Left ventricle myocardium inferior (tissue), 1 donor: Measurements from ENCODE around the gene PASK. TPM values are rescaled to one million over a fixed set of nuclear protein-coding genes. Genes with fewer than 3 reads are reported as not detected.
A peak's percentile ranks its signal among the peaks of the same experiment; 100 is the strongest.

ENCODE experiments used
- DNase-seq: peaks from one replicate; pipeline ENCODE4 v3.0.0-alpha.2; 2020
- H3K27ac ChIP-seq: fragments of 200-600 bp; replicated peaks from 2 replicates; pipeline ENCODE4 v1.8.0; 2021
- H3K27me3 ChIP-seq: fragments of 200-600 bp; 2 replicates; pipeline ENCODE4 v1.8.0; 2021; ENCODE audit warnings: low read depth
- H3K36me3 ChIP-seq: fragments of 200-600 bp; 2 replicates; pipeline ENCODE4 v1.8.0; 2021
- H3K4me1 ChIP-seq: fragments of 200-600 bp; 2 replicates; pipeline ENCODE4 v1.8.0; 2021
- H3K4me3 ChIP-seq: fragments of 200-600 bp; 2 replicates; pipeline ENCODE4 v1.8.0; 2021; ENCODE audit warnings: mild to moderate bottlenecking, moderate library complexity
- H3K9me3 ChIP-seq: fragments of 200-600 bp; replicated peaks from 2 replicates; pipeline ENCODE4 v1.8.0; 2021
- CTCF ChIP-seq: fragments of 200-600 bp; IDR thresholded peaks from 2 replicates; pipeline ENCODE4 v1.8.0; 2021; ENCODE audit warnings: antibody characterized with exemption, mild to moderate bottlenecking, borderline replicate concordance
- intact Hi-C: fragments of 100-400 bp; cut with micrococcal nuclease; formaldehyde crosslinking; loops from one replicate; pipeline ENCODE4 v1.11.0; 2022
- total RNA-seq: library from RNA; stranded (reverse); fragmentation: NEBNext Ultra II Directional; extraction: Animal tissue kit (Norgen Biotek cat#: 25700); gene quantifications from one replicate; pipeline ENCODE4 v1.2.1, GENCODE V29; 2021
- donor health status: DM: no; HTN: yes; CAD: no; lungs with severe emphysema.

PASK gene
- total RNA-seq, 1 donor from 2014 or later, result 3.4 TPM

- intact Hi-C loops, result no loop called here
- peaks cover 28% of the 10 kb centered on the region for H3K36me3 ChIP-seq
- peaks cover 36% of the 10 kb centered on the region for H3K4me1 ChIP-seq
- H3K27me3 ChIP-seq, result no peaks in the 10 kb centered on the region
- peak within 1 kb of the TSS; percentile 91 for H3K27ac ChIP-seq
- peak within 1 kb of the TSS; percentile 94 for H3K4me3 ChIP-seq
- peak; percentile 11 for TF ChIP-seq CTCF
- peak; percentile 87 for DNase-seq
- H3K9me3 ChIP-seq, result no peaks in the 10 kb centered on the region
These were observed 47.0 kb downstream of the PASK start, which contains the start of gene MTERF4 for GRCh38 chr2:241102239-241102803. Gene MTERF4, minus strand, starts transcription at chr2:241102287. Its CDS starts 14 bp downstream, at chr2:241102273.

GRCh38 chr2:241099246-241099645, 50.0 kb downstream of the PASK start:
- peaks cover 52% of the 10 kb centered on the region for H3K36me3 ChIP-seq
- no peak for DNase-seq
- no peaks in the 10 kb centered on the region for H3K27me3 ChIP-seq
- H3K4me3 ChIP-seq, result no peak overlapping the region
- H3K4me1 ChIP-seq, result peaks cover 36% of the 10 kb centered on the region
- no peaks in the 10 kb centered on the region for H3K9me3 ChIP-seq
- intact Hi-C loops, result no loop called here
- no peak overlapping the region for H3K27ac ChIP-seq
- TF ChIP-seq CTCF, result no peak

GRCh38 chr2:241096979-241097378, 52.3 kb downstream of the PASK start:
- Histone ChIP-seq H3K27ac (no peak overlapping the region), H3K9me3 (no peaks in the 10 kb centered on the region), H3K36me3 (peaks cover 73% of the 10 kb centered on the region), H3K4me1 (peaks cover 20% of the 10 kb centered on the region), H3K4me3 (no peak overlapping the region), H3K27me3 (no peaks in the 10 kb centered on the region)
- no peak for TF ChIP-seq CTCF
- intact Hi-C loops, result no loop called here
- DNase-seq, result no peak

GRCh38 chr2:241095594-241096290, 53.5 kb downstream of the PASK start:
- Histone ChIP-seq H3K36me3 (peaks cover 84% of the 10 kb centered on the region), H3K9me3 (no peaks in the 10 kb centered on the region), H3K4me1 (peaks cover 8% of the 10 kb centered on the region), H3K4me3 (no peak overlapping the region), H3K27me3 (no peaks in the 10 kb centered on the region), H3K27ac (no peak overlapping the region)
- intact Hi-C loops, result no loop called here
- no peak for TF ChIP-seq CTCF
- no peak for DNase-seq

GRCh38 chr2:241094924-241095420, 54.3 kb downstream of the PASK start:
- no peak for DNase-seq
- Histone ChIP-seq H3K4me3 (no peak overlapping the region), H3K9me3 (no peaks in the 10 kb centered on the region), H3K27me3 (no peaks in the 10 kb centered on the region), H3K27ac (no peak overlapping the region), H3K4me1 (peaks cover under 1% of the 10 kb centered on the region), H3K36me3 (peaks cover 80% of the 10 kb centered on the region)
- intact Hi-C loops, result no loop called here
- TF ChIP-seq CTCF, result no peak
